ENCODE measurements around the gene SETD1A.

DNA sequence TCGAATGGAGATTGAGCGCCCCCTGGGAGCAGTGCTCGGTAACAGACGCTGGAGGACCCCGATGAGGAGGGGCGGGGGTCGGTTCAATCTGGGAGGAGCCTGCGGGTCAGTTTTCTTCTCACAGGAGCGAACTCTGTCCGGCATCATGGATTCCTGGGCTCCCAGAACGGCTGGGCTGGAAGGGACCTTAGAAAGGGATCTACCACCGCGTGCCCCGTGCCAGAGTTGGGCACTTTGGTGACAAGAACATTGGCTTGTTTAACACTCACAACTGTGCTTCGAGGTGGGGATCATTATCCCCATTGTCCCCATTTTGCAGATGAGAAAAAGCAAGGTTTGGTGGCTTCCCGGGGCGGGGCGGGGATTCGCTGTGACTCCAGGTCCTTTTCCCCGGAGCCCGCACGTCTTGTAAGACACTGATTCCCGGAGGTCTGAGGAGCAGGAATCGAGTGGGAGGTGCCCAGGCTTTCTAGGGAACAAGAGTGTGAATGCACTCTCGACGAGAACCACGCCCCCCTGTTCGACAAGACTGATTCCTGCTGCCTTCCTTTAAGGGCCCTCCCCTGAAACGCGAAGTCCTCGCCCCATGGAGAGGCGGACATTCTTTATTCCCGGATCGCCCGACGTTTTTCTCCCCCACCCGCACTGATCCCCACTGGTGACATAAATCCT lies 35.7 kb upstream of the SETD1A start:
- TF ChIP-seq CTCF (IDR thresholded peaks at IDR 0.05) = peak; percentile 89 to 95 (median 94)
- TF ChIP-seq EP300 (IDR thresholded peaks at IDR 0.05) = no peak

Data from upper lobe of left lung (tissue), 4 donors.